ENCODE data around the gene TTBK1. TPM values are rescaled to one million over a fixed set of nuclear protein-coding genes. Genes with fewer than 3 reads are reported as not detected.

The TTBK1 gene
- total RNA-seq: 1 to 10 TPM in 1 of 2 donors, under 1 TPM in 1; 0.48 to 1.0 TPM

DNA sequence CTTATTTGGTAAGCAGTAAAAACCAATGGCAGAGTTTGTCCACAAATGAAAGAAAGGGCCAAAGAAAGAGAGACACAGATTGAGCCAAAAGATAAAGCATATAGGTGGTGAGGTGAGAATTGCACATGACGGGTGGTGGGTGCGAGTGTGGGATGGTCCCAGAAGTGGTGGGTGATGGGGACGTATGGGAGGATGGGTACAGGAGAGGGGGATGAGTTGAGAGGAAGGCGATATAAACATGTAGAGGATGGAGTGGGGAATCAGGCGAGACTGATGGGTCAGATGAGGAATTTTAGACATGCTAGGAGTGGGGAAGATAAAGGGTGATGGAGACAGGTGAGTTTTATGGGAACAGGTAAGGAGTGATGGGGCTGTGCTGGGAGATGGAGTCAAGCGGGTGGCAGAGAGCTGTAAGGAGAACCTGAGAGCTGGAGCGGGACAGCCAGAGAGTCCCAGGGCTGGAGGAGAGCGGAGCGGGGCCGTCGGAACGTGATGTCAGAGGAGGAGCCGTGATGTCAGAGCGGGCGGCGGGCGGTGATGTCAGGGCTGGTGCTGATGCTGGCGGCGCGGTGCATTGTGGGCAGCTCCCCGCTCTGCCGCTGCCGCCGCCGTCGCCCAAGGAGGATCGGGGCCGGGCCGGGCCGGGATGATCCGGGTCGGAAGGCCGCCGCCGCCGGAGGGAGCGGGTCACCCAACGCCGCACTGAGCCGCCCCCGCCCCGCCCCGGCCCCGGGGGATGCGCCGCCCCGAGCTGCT lies at the start of gene TTBK1:
TSS of gene TTBK1 (plus strand) at position 574 of the 756 bp plus-strand sequence. CDS start 3,180 bp downstream, outside the sequence.
- TF ChIP-seq CTCF (IDR thresholded peaks at IDR 0.05): no peak
- Histone ChIP-seq H3K9me3 (no peaks in the 10 kb centered on the region), H3K36me3 (no peaks in the 10 kb centered on the region), H3K4me1 (peaks cover 3% of the 10 kb centered on the region), H3K9ac (ENCODE audit: low read depth in 2 of 2, low read length in 2 of 2) (no peak within 1 kb of the TSS), H3K27me3 (peaks cover 27% of the 10 kb centered on the region), H3K27ac (no peak within 1 kb of the TSS), H3K4me3 (no peak within 1 kb of the TSS)
- intact Hi-C loops (cut with DNase I): no loop called here
- no peak for DNase-seq

- H3K4me3 ChIP-seq: no peak overlapping the region
- no peak overlapping the region for H3K9ac ChIP-seq (ENCODE audit: low read depth in 2 of 2, low read length in 2 of 2)
- no peak for TF ChIP-seq CTCF (IDR thresholded peaks at IDR 0.05)
- H3K4me1 ChIP-seq: no peaks in the 10 kb centered on the region
- no peaks in the 10 kb centered on the region for H3K9me3 ChIP-seq
- DNase-seq: no peak
- intact Hi-C loops (cut with DNase I): no loop called here
- no peaks in the 10 kb centered on the region for H3K36me3 ChIP-seq
- no peak overlapping the region for H3K27ac ChIP-seq
- no peaks in the 10 kb centered on the region for H3K27me3 ChIP-seq
Observed at GRCh38 chr6:43193929-43194328, 49.4 kb upstream of the TTBK1 start.

GRCh38 chr6:43196337-43196736 lies 46.9 kb upstream of the TTBK1 start:
- TF ChIP-seq CTCF (IDR thresholded peaks at IDR 0.05): no peak
- no peak overlapping the region for H3K9ac ChIP-seq (ENCODE audit: low read depth in 2 of 2, low read length in 2 of 2)
- no peaks in the 10 kb centered on the region for H3K36me3 ChIP-seq
- H3K27ac ChIP-seq: no peak overlapping the region
- DNase-seq: no peak
- no peak overlapping the region for H3K4me3 ChIP-seq
- no peaks in the 10 kb centered on the region for H3K27me3 ChIP-seq
- H3K9me3 ChIP-seq: no peaks in the 10 kb centered on the region
- intact Hi-C loops (cut with DNase I): no loop called here
- no peaks in the 10 kb centered on the region for H3K4me1 ChIP-seq

- Histone ChIP-seq H3K9me3 (no peaks in the 10 kb centered on the region), H3K4me1 (no peaks in the 10 kb centered on the region), H3K36me3 (no peaks in the 10 kb centered on the region), H3K27ac (no peak overlapping the region), H3K4me3 (no peak overlapping the region), H3K27me3 (no peaks in the 10 kb centered on the region), H3K9ac (ENCODE audit: low read depth in 2 of 2, low read length in 2 of 2) (no peak overlapping the region)
- intact Hi-C loops (cut with DNase I): no loop called here
- DNase-seq: no peak
- no peak for TF ChIP-seq CTCF (IDR thresholded peaks at IDR 0.05)
Observed at GRCh38 chr6:43199912-43200311, 43.4 kb upstream of the TTBK1 start.

- H3K36me3 ChIP-seq: no peaks in the 10 kb centered on the region
- H3K9ac ChIP-seq (ENCODE audit: low read depth in 2 of 2, low read length in 2 of 2): no peak overlapping the region
- intact Hi-C loops (cut with DNase I): no loop called here
- H3K9me3 ChIP-seq: no peaks in the 10 kb centered on the region
- DNase-seq: no peak
- no peak overlapping the region for H3K27ac ChIP-seq
- no peak for TF ChIP-seq CTCF (IDR thresholded peaks at IDR 0.05)
- H3K4me3 ChIP-seq: no peak overlapping the region
- no peaks in the 10 kb centered on the region for H3K27me3 ChIP-seq
- H3K4me1 ChIP-seq: no peaks in the 10 kb centered on the region
Observed at GRCh38 chr6:43200541-43200940, 42.7 kb upstream of the TTBK1 start.

Measured in colonic mucosa (tissue), 4 donors.